ENCODE data around the gene ERFE.

Gene ERFE

DNA sequence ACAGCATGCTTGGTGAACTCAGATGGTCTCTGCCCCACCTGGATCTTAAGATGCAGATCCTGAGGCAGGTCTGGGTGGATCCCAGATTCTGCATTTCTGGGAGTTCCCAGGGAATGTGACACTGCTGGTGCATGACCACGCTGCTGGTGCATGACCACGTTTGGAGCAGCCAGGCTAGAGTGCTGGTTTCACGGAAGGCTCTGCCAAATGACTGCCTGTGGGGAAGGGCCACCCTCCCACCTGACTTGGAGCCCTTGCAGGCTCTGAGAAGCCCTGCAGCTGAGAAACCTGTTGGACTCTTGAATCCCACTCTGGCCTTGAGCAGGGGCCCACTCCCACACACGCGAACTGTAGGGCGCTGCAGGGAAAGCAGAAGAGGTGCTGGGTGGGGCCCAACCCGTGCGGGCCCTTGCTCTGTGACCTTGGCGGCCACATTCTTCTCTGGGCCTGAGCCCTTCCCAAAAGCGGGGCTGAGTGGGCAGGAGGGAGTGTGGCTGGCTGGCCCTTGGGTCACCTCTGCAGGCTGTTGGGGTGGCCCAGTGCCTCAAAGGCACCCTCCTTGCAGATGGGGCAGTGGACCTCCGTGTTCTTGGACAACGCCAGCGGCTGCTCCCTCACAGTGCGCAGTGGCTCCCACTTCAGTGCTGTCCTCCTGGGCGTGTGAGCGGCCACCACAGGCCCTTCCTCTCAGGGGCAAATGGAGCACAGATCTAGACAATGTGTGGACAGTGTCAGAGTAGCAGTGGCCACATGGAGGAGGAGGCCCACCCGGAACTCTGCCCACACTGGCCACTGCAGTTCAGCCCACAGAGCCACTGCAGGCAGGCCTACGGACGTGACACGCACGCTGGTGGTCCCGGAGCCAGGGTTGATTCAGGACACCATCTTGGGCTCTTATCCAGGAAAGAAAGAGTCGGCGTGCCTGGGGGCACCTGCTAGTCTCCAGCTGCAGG, 7.9 kb downstream of the ERFE start:
- no peaks in the 10 kb centered on the region for H3K79me2 ChIP-seq (ENCODE audit: insufficient read depth, low read length)
- no peaks in the 10 kb centered on the region for H3K9me2 ChIP-seq (replicated peaks; ENCODE audit: insufficient read depth, low read length)
- peaks cover 4% of the 10 kb centered on the region; the same call in 1 of the 2 replicates for H3F3A ChIP-seq (ENCODE audit: insufficient read depth)
- no peak overlapping the region for H3K9ac ChIP-seq (ENCODE audit: low read length)
- TF ChIP-seq CTCF (IDR thresholded peaks at IDR 0.05; ENCODE audit: insufficient read depth, low read length, poor library complexity, severe bottlenecking) (no peak), EZH2phosphoT487 (conservative IDR thresholded peaks at IDR 0.05; ENCODE audit: low read length) (no peak)
- H3K9me3 ChIP-seq (ENCODE audit: insufficient read depth, low read length) = no peaks in the 10 kb centered on the region
- H3K27ac ChIP-seq (ENCODE audit: low read depth, low read length) = no peak overlapping the region
- H3K27me3 ChIP-seq (ENCODE audit: low read length) = no peaks in the 10 kb centered on the region
- no peaks in the 10 kb centered on the region; the same call in 1 of the 2 replicates for H3K36me3 ChIP-seq (ENCODE audit: low read length)
- no peak overlapping the region for H3K4me2 ChIP-seq (ENCODE audit: low read depth, low read length, poor library complexity, severe bottlenecking)
- H4K20me1 ChIP-seq (ENCODE audit: low read depth, low read length) = no peaks in the 10 kb centered on the region
- H2AFZ ChIP-seq (ENCODE audit: low read depth, low read length, severe bottlenecking) = no peak overlapping the region
- no peak overlapping the region for H3K4me3 ChIP-seq (ENCODE audit: insufficient read depth, low read length, poor library complexity, severe bottlenecking)

GRCh38 chr2:238167344-238167715, 8.6 kb downstream of the ERFE start:
- H3K36me3 ChIP-seq (ENCODE audit: low read length) = no peaks in the 10 kb centered on the region; the same call in 1 of the 2 replicates

DNA sequence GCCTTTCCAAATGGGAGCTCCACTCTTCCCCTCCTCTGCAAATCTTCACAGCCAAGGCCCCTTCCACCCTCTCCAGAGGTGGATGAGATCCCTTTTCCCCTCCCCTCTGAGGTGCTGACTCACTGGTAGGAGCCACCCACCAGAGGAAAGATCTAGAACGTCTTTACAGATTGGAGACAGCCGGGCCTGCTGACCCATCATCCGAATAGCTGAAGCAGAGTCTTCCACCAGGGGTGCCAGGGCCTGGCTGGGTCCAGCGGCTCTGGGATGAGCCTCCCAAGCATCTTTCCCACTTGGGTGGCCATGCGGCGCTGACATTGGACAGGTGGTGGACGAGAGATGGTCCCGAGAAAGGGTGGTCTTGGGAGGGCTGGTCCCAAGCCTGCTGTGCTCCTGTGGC, 9.0 kb downstream of the ERFE start:
- no peak for TF ChIP-seq CTCF (IDR thresholded peaks at IDR 0.05; ENCODE audit: insufficient read depth, low read length, poor library complexity, severe bottlenecking)
- no peak for TF ChIP-seq EZH2phosphoT487 (conservative IDR thresholded peaks at IDR 0.05; ENCODE audit: low read length)
- H4K20me1 ChIP-seq (ENCODE audit: low read depth, low read length) = no peaks in the 10 kb centered on the region
- H3K9ac ChIP-seq (ENCODE audit: low read length) = no peak overlapping the region
- H3K79me2 ChIP-seq (ENCODE audit: insufficient read depth, low read length) = no peaks in the 10 kb centered on the region
- H3K27ac ChIP-seq (ENCODE audit: low read depth, low read length) = no peak overlapping the region
- no peak overlapping the region for H3K4me2 ChIP-seq (ENCODE audit: low read depth, low read length, poor library complexity, severe bottlenecking)
- H3K27me3 ChIP-seq (ENCODE audit: low read length) = no peaks in the 10 kb centered on the region
- H2AFZ ChIP-seq (ENCODE audit: low read depth, low read length, severe bottlenecking) = no peak overlapping the region
- no peaks in the 10 kb centered on the region for H3K9me3 ChIP-seq (ENCODE audit: insufficient read depth, low read length)
- H3K36me3 ChIP-seq (ENCODE audit: low read length) = no peaks in the 10 kb centered on the region; the same call in 1 of the 2 replicates
- no peak overlapping the region for H3K4me3 ChIP-seq (ENCODE audit: insufficient read depth, low read length, poor library complexity, severe bottlenecking)
- no peaks in the 10 kb centered on the region for H3K9me2 ChIP-seq (replicated peaks; ENCODE audit: insufficient read depth, low read length)
- peaks cover 4% of the 10 kb centered on the region; the same call in 1 of the 2 replicates for H3F3A ChIP-seq (ENCODE audit: insufficient read depth)

More at GRCh38 chr2:238167344-238167715, 8.6 kb downstream of the ERFE start:
- H3K79me2 ChIP-seq (ENCODE audit: insufficient read depth, low read length) = no peaks in the 10 kb centered on the region
- H4K20me1 ChIP-seq (ENCODE audit: low read depth, low read length) = no peaks in the 10 kb centered on the region
- no peak overlapping the region for H3K27ac ChIP-seq (ENCODE audit: low read depth, low read length)
- no peaks in the 10 kb centered on the region for H3K9me3 ChIP-seq (ENCODE audit: insufficient read depth, low read length)
- H3K4me2 ChIP-seq (ENCODE audit: low read depth, low read length, poor library complexity, severe bottlenecking) = no peak overlapping the region
- TF ChIP-seq EZH2phosphoT487 (conservative IDR thresholded peaks at IDR 0.05; ENCODE audit: low read length) (no peak), CTCF (IDR thresholded peaks at IDR 0.05; ENCODE audit: insufficient read depth, low read length, poor library complexity, severe bottlenecking) (no peak)
- no peaks in the 10 kb centered on the region for H3K27me3 ChIP-seq (ENCODE audit: low read length)
- no peak overlapping the region for H3K4me3 ChIP-seq (ENCODE audit: insufficient read depth, low read length, poor library complexity, severe bottlenecking)
- H2AFZ ChIP-seq (ENCODE audit: low read depth, low read length, severe bottlenecking) = no peak overlapping the region
- H3K9me2 ChIP-seq (replicated peaks; ENCODE audit: insufficient read depth, low read length) = no peaks in the 10 kb centered on the region
- peaks cover 4% of the 10 kb centered on the region; the same call in 1 of the 2 replicates for H3F3A ChIP-seq (ENCODE audit: insufficient read depth)
- no peak overlapping the region for H3K9ac ChIP-seq (ENCODE audit: low read length)
